ENCODE results near the gene MAPKAPK3.

MAPKAPK3 gene

DNA sequence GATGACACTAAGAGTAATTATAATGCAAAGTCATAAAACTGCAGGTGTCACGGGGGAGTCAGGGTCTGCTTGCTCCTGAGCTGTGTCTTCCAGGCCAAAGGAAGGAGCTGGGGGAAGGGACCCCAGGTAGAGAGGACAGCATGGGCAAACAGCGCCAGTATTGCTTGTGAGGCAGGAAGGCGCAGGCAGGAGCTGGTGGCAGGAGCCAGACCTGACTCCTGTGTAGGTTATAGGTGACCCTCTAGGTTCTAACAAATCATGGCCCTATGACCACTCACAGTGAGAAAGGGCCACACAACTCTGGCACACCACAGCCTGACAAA is 7.2 kb upstream of the MAPKAPK3 start:
- DNase-seq: no peak

DNA sequence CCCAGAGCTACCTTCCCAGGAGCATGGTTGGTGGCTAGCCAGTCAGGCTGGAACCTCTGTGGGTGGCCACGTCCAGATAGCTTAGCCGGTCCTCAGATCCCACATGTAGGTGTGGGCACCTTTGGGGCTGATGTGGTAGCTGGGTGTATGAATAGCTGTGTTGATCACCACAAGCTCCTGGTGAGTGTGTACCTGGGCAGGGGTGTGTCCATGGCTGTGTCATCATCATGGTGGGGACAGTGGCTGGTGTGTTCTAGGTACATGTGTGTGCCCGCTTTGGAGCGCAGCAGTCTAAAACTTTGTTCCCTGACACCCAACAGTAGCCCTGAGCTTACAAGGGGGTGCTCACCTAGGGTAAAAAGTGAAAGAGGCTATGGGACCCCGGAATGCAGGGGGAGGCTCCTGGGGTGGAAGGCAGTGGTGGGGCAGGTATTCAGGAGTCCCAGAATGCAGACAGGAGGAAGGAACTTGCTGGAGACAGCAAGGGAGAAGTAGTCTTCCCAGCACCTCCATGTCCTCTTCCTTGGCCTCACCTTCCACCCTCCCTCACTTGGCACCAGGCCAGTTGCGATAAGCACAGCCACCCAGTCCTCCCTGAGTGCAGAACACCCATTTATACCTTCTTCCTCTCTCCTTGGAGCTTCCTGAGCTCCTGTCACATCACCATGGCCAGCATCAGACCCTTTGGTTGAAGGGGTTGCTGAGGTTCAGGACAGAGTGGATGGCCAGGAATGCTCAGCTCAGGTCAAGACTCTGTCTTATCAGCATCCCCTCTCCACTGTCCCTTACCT is 6.6 kb upstream of the MAPKAPK3 start:
- no peak for DNase-seq

DNA sequence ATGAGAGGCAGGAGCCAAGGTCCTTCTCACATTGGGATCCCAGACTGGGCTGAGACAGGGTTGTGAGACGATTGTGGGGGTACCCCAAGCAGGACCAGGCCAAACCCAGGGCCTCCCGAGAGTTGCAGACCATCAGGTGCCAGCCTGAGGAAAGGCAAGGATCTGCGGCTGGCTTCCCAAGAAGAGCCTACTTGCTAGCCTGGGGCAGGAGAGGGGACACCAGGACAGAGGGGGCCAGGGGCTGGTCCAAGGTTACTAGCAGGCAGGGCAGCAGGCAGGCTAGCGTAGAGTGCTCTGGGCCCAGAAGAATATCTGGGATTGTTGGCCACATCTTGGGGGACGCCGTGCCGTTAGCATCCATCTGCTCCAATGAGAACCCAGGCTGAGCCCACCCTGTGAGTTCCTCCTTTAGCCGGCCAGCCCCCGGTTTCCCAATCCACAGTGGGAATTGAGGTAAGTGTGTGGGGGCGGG is 5.9 kb upstream of the MAPKAPK3 start:
- DNase-seq: no peak

DNA sequence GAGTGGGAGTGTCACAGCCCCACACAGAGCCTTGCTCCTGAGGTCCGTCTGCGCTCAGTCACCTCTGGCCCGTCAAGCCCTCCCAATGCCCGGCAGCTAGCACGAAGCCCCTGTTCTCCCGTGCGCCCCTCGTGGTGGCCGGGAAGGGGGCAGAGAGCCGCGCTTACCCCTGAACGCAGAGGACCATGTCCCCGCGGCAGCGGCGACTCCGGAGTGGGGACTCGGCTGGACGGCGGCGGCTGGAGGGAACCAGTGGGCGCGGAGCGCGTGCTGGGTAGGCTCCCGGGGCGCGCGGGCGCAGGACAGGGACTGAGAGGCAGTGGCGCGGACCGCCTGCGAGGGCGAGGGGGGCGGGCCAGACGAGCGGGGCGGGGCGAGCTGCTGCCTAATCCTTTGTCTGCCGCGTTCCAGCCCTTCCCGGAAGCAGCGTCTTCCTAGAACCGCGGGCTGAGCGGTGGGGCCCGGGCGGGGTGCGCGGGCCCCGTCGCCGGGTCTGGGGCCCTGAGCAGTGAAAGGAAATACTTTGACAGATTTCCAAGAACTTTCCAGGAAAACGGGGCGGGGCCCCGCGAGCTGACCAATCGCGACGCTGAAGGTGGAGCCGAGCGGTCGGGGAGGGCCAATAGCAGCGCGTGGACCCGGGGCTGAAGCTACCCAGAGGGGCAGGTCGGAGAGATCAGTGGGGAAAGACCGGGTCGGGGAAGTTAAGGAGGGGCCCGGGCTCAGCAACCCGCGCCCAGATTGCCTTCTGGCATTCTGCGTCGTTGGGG is 5.3 kb upstream of the MAPKAPK3 start, which contains the start of gene CISH:
Gene CISH, minus strand, starts transcription at position 311 of the 770 bp plus-strand sequence. Its CDS starts 124 bp downstream, at position 187.
- peak; percentile 78 for DNase-seq

DNA sequence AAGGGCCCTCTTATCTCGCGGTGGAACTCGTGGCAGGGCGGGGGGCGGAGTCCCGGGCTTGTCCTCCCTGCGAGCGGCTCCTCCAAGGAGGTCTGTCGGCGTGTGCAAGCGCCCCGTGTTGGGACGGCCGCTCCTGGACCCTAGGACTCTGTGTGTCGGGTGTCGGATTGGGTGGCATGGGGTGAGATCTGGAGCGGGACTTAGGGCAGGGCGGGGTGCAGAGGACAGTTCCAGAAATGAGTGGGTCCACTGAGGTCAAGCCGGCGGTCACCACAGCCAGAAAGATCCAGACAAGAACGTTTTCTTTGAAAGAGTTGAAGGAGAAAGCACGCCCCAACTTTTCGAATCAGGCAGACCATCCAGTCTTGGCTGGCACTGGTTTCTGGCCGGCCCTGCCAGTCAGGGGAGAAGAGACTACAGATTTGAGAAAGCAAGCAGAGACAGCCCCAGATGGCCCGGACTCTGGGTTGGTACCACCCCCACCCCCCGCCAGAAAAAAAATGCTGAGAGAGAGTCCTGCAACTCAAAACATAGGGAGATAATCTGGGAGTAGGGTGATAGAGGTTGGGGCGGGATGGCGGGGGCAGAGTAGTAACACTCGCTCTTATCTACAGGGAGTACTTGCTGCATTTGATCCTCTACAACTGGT is 4.6 kb upstream of the MAPKAPK3 start:
- no peak for DNase-seq

DNA sequence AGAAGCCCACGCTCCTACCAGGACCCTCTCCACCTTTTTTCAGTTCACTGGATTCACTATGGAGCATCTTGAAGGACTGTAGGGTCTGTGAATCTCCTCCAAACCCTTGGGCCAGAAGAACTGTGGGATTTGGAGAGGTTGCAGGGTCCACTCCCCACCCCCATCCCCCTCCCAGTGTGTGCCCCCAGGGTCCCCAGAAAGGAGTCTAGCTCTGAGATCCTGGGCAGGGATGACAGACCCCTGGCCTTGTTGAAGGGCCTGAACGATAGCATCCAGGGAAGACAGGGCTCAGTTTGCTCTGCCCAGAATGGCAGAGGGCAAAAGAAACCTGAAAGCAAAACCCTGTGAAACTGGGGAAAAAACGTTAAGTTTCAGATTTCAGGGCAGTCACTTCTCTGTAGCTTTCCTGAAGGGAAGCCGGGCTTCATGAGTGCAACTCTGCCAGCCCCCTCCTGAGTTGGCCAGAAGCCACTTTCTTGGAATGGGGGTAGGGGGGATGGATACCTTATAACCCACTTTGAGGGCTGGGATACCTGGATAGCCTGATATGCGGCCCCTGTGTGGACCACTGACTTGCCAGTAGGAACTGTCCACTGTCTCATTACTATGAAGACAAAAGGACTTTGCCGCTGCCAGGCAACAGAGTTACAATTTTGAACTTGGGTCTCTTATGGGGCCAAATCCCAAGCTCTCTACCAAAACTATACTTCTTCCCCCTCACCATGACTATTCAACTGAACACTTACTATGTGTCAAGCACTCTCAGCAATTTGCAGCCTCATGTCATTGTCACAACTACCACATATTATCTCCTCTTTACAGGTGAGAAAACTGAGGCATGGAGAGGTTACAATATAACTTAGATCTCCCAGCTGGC is 3.7 kb upstream of the MAPKAPK3 start:
- DNase-seq: no peak

DNA sequence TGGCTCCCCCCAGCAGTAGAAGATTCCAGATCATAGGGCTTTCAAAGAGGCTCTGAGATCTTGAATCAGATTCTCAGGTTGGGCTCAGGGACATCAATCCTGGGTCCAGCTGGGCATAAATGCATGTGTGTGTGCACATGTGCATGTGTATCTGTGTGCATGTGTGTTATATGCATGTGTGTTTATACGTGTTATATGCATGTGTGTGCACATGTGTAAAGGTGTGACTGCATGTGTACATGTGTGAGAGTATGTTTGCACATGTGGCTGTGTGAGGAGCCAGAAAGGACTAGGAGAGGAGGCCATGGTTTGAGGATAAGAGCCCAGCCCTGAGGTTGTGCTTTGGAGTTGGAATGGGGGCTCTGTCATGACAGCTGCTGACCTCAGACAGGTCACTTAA is 1.8 kb upstream of the MAPKAPK3 start:
- DNase-seq: no peak

DNA sequence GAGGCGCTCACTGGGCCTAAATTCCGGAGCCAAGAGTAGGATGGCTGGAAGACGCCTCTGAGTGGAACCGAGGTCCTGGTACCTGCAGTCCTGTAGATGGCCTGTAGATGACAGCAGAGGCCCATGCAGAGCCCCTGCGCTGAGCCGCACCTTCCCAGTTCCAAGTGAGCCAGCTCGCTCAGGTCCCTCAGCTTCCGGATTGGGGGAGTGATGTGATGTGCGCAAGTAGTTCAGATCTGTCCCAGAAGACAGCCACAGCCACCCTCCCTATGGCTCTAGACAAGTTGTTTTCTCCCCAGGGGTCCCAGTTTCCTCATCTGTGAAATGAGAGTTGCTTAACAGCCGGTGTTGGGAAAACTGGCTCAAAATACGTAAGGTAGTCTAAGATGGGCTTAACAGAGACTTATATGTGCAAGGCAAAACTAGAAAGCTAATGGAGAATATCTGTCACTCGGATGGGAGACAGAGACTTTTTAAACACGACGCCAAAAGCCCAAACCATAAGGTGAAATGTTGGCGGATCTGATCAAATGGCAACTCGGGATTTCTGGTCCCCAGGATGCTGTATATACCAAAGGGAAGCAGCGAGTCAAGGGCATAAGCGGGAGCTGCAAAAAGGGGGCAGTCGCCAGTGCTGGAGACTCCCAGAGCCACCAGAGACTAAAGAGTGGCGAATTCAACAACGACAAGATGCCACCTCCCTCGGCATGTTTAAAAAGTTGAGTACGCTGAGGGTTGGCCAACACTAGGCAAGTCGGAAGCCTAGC is 765 bp upstream of the MAPKAPK3 start:
- DNase-seq: peak; percentile 73

DNA sequence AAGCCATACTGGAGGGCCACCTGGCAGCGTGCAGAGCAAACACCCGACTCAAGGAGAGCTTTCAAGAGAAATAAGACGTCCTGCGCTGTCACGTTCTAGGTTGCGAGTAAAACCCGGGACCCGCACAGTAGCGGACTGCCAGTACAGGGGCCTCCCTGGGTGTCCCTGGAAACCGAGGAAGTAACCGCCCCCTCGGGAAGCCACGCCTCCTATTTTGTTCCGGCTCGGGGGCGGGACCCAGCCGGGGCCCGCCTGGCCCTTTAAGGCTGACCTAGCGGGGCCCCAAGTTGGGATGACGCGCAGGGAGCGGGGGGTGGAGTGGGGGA is 218 bp upstream of the MAPKAPK3 start:
- peak; percentile 73 for DNase-seq

DNA sequence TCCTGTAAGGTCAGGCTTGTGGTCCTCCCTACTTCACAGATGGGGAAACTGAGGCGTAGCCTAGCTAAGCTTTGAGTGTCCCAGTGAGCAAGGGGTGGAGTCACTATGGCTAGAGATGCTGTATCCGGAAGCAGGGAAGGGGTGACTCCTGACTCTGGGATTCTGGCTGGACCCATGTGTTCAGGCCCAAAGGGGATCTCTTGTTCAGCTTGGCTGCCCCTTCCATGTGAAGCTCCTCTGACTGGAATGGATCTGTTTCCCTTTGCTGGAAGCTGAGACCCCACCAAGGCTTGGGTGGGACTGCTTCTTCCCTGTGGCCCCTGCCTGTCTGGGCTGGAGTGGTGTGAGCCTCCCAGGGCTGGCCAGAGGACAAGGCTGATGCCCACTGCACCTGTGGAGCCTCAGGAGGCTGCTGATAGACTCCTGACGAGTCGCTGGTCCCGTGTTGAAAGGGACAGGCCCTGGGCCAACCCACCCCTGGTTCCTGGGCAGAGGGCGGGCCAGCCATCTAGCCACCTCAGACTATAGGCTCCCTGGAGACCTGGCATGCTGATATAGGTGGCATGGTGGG is 1.0 kb downstream of the MAPKAPK3 start:
- DNase-seq: no peak

DNA sequence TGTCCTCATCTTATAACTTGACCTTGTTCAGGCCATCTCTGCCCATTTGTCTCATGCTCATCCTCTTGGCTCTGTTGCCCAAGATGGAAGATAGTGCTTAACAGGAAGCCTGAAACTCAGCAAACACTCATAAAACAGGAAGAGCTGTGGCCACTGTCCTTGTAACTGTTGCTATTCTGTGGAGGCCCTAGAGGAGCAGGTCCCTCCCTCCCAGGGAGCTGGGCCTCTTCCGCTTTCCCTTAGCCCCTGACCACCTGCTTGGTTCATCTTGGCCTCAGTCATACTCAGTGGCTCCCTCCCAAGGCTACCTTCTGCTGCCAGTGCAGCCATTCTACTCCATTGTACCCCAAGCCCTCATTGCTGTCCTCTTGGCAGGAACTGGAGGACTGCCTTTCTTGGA is 3.5 kb downstream of the MAPKAPK3 start:
- DNase-seq: no peak

DNA sequence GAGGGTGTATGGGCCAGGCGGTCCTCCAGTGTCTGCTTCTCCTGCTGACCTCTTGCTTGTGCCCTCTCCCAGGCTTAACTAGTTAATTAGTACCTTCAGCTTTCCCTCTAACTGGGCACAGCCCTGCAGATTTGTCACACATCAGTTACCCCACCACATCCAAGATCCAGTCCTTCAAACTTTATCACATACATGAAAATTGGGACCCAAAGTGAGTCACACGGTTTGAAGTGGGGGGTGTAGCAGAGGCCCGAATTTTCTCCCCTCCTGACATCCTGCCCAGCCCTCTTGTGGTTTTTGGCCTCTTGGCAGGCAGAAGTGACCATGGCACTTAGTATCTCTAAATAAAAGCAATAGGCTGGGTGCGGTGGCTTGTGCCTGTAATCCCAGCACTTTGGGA is 3.9 kb downstream of the MAPKAPK3 start:
- no peak for DNase-seq

DNA sequence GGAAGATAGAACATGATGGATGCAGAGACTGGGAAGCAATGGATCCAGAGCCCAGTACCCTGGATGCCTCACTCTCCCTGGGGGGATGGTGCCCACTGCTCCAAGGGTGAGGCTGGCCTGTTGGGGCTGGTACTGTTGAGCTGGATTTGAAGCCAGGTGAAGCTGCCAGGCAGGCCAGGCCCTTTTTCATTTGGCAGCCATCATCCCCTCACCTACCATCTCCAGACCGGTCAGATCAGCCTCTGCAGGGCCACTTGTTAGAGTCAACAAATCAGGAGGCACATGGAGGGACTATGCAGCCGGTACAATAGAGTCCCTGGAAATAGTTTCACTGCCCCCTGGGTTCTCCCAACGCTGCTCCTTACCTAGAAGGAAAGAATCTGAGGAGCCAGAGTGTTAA is 5.9 kb downstream of the MAPKAPK3 start:
- no peak for DNase-seq

DNA sequence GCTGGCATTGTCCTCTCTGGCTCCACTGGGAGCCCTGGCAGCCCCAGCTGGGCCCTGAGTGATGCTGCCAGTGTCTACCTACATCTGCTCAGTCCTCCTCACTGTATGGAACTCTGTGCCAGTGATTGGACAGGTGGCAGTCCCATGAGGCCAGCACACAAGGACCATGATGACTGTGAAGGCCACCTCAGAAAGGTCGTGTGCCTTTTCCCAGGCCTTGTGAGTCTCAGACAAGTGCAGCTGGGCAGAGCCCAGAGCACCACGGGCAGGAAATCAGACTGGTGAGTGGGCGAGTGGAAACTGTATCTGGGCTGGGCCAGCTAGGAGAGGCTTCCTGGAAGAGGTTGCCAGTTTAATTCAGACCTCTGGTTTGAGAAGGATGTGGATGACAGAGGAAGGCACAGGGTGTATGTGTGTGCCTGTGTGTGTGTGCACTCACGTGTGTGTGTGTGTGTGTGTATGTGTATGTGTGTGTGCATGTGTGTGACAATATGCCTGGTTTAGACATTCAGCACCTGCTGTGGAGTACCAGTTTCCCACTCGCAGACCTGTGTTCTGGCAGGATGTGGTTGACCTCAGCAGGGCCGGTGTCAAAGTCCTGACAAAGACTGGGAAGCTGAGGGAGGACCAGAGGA is 7.0 kb downstream of the MAPKAPK3 start:
- DNase-seq: no peak

DNA sequence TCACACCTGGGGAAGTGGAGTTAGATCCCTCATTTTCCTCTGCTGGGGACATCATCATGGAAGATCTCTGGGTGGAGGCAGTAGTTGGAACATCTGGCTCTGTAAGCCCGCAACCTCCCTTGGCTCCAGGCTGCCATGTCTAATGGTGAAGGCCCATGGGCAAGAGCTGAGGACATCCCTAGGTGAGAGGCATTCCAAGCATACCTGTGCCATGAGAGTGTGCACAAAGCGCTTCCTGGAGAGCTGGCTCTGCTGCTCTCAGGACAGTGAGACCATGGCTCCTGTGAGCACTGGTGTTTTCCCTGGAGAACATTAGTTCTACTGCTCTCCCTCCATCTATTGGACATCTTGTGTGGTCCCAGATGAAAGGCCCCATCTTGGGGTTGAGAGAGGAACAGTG is 7.7 kb downstream of the MAPKAPK3 start:
- no peak for DNase-seq

DNA sequence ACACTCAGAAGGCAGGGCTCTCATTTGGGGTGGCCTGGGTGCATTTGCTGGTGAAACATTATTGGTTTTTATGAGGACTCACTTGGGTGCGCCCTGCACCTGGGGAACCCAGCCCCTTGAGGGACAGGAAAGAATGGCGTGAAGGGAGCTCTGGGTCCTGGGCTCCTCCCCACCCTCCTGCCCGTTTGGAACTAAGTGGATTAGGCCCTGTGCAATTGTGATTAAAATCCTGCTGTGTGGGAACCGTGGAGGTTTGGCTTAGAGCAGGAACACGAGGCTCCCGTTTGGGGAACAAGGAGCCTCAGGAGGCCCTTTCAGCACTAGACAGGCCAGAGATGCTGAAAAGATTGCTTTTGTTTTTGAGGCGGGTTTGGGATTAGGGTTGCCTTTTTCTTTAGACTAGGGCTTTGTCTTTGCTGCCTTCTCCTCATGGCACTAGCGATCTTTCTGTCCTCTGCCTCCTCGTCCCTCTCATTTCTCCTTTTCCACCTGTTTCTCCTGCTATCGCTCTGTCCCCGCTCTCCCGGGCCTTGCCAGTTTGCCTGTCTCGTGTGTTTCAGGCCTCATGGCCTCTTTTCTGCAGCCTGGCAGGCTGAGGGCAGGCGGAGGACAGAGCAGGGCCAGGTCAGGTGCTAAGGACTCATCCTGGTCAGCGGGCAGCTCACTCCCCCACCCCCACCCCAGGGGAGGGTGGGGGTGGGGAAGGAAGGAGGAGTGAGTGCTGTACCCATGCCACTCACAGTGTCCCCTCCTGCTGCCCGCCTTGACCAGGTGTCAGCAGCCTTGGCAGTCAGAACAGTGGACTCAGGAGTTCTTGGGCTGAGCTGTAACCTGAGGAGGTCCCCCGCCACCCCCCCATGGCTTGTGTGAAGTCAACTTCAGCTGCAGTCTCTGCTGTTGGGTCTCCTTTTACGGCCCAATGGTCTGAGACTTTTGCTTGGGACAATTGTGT is 8.6 kb downstream of the MAPKAPK3 start:
- no peak for DNase-seq

DNA sequence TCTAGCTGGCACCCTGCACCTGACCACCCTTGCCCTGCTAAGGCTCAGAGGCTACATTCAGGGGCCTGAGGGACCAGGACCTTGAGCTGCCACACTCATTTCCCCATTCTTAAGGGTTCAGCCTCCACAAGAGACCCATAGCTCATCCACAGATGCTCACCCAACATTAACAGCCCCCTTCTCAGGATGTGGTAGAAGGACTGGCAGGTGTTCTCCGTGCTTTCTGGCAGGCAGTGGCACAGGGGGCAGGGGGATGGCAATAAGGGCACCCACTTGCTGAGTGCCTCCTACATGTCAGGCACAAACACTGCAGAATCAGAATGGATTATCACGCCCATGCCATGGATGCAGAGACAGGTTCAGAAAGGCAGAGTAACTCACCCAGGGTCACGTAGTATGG is 9.4 kb downstream of the MAPKAPK3 start:
- DNase-seq: no peak

DNA sequence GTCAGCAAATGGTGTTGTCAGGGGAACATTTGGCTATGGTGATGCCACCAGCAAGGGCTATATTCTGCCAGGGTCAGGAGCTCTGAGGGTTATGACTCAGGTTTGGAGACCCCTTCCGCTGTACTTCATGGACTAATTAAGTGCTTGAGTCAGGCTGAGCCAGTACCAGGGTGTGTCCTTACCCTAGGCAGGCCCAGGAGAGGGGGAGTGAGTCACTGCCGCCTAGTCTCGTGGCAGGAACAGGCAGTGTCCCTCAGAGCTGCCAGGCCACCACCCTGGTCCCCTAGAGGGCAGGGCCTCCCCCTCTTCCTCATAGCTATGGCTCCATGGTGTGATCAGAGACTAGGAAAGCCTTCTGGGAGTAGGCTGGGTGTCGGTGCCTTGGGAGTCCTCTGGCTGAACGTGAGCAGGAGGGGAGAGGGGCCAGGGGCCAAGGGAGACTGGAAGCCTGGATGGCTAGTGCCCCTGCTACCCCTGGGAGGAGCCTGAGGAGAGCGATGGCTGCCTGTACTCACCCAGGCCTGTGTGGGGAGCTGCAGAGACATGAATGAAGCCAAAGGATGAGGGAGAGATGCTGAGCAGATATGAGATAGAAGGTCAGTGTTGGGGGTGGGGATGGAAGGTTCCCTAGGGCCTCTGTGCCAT is 10.6 kb downstream of the MAPKAPK3 start:
- peak; percentile 7 for DNase-seq

DNA sequence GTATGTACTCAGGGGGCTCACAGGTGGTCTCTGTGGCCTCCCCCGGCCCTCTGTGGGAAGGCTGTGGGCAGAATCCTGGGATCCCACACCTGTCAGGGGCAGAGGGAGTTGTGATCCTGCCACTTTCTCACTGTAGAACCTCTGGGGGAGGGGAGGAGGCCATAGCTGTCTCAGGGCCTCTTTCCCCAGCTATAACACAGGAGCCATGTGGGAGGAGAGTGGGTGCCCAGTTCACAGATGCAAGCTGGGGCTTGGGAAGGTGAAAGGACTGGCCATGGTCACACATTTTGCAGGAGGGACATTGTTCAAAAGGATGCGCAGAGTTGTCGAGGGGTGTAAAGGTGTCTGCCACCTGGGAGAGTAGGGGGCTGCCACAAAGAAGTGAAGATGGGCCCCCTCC is 11.7 kb downstream of the MAPKAPK3 start:
- no peak for DNase-seq

DNA sequence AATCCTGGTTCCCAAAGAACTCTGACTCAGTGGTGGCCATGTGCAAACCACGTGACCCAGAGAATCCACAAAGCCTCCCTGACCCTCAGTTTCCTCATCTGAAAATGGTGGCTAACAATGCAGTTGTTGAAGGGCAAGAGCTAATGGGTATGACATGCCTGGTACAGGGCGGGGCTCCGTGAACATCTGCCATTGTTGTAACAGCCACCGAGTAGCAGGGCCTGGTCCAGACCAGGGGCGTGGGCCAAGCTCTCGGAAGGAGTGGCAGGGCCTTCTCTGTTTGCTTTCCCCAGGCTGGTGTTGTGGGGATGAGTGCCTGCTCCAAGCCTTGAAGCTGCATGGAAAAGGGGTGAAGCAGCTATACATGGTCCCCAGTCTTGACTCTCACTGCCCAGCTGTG is 13.4 kb downstream of the MAPKAPK3 start:
- no peak for DNase-seq

All from NCI-H146 (cell line).